ENCODE measurements around the gene LRRC74A. TPM values are rescaled to one million over a fixed set of nuclear protein-coding genes. Genes with fewer than 3 reads are reported as not detected.

The LRRC74A gene
- total and polyA plus RNA-seq, 9 of the 15 experiments (the other 6 are each of a cell fraction or from before 2014, with no cell fraction given): not detected

DNA sequence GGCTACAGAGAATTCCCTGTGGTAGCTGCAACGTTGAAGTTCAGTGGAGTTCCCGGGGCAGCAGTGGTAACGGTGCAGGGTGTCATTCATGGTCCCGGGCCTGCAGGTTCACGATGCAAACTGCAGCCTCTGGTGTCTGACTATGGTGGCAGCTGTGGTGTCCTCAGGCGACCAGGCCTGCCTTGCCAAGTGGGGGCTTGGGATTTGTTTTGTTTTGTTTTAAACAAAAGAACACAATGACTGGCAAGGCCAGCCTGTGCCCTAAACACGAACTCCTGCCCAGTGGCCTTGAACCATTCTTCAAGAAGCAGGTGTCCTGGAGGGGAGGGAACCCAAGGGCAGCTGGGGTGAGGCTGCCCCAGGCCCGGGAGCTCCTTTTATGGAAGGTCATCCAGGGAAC lies 48.5 kb downstream of the LRRC74A start:
- Histone ChIP-seq H3K27ac (ENCODE audit: extremely low read depth, low read depth, low read length) (no peak overlapping the region), H4K20me1 (replicated peaks; ENCODE audit: control insufficient read depth, insufficient read depth, low read length) (no peaks in the 10 kb centered on the region), H3K9ac (ENCODE audit: insufficient read depth in 1 of 2, low read depth in 2 of 2, low read length in 2 of 2) (no peak overlapping the region), H3K4me3 (no peak overlapping the region), H2AFZ (ENCODE audit: low read depth, low read length) (no peak overlapping the region), H3K27me3 (ENCODE audit: control insufficient read depth in 2 of 2, insufficient read depth in 2 of 2, low read length in 2 of 2) (peaks cover 0 to 35% of the 10 kb centered on the region in 2 experiments; a peak in 2 of 5 replicates), H3K4me2 (ENCODE audit: insufficient read depth, low read length) (no peak overlapping the region), H3K9me1 (ENCODE audit: control insufficient read depth, insufficient read depth, low read length) (no peaks in the 10 kb centered on the region), H3K79me2 (ENCODE audit: control insufficient read depth, insufficient read depth, low read length) (no peaks in the 10 kb centered on the region), H3K36me3 (ENCODE audit: control insufficient read depth, insufficient read depth, low read length) (no peaks in the 10 kb centered on the region), H3K9me3 (replicated peaks; ENCODE audit: control insufficient read depth, insufficient read depth, low read depth, low read length) (no peaks in the 10 kb centered on the region), H3K4me1 (replicated peaks in 1 of 2; ENCODE audit: control insufficient read depth in 2 of 2, insufficient read depth in 2 of 2, low read length in 2 of 2) (no peaks in the 10 kb centered on the region)
- FAIRE-seq: no peak
- intact Hi-C loops (cut with micrococcal nuclease) (loop anchor here (5.0 kb wide), 2 partner anchors 38 to 278 kb away; no protein-coding TSS in a partner anchor), in situ Hi-C loops (cut with MboI) (no loop called here)
- DNase-seq (ENCODE audit: extremely low read depth in 1 of 4, low spot score in 3 of 4): no peak
- no TSS peak for BruUV-seq (replicated peaks)
- ATAC-seq: no peak
- ChIA-PET POLR2A (no interaction called here), CTCF (ENCODE audit: low intra/inter-chr PET ratio) (interaction anchor here (0.6 to 4.7 kb wide), 5 partner anchors 195 to 433 kb away, joined by 3 to 57 read pairs (median 3); no protein-coding TSS in a partner anchor)
- WGBS (ENCODE audit: insufficient coverage, low coverage, missing lambda C conversion rate): 3% methylated on average over 7 of the region's 8 CpGs
- no peak for TF ChIP-seq NFATC3 (IDR thresholded peaks at IDR 0.05)
- no peak for TF ChIP-seq GABPB1 (CRISPR knock-in tag; IDR thresholded peaks at IDR 0.05)
- TF ChIP-seq ELF2 (CRISPR knock-in tag; IDR thresholded peaks at IDR 0.05): no peak
- TF ChIP-seq, protein P1, sequence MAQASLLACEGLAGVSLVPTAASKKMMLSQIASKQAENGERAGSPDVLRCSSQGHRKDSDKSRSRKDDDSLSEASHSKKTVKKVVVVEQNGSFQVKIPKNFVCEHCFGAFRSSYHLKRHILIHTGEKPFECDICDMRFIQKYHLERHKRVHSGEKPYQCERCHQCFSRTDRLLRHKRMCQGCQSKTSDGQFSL (CRISPR knock-in tag; IDR thresholded peaks at IDR 0.05): no peak
- TF ChIP-seq, protein P1 (tag; IDR thresholded peaks at IDR 0.05): no peak
- TF ChIP-seq, protein P2, sequence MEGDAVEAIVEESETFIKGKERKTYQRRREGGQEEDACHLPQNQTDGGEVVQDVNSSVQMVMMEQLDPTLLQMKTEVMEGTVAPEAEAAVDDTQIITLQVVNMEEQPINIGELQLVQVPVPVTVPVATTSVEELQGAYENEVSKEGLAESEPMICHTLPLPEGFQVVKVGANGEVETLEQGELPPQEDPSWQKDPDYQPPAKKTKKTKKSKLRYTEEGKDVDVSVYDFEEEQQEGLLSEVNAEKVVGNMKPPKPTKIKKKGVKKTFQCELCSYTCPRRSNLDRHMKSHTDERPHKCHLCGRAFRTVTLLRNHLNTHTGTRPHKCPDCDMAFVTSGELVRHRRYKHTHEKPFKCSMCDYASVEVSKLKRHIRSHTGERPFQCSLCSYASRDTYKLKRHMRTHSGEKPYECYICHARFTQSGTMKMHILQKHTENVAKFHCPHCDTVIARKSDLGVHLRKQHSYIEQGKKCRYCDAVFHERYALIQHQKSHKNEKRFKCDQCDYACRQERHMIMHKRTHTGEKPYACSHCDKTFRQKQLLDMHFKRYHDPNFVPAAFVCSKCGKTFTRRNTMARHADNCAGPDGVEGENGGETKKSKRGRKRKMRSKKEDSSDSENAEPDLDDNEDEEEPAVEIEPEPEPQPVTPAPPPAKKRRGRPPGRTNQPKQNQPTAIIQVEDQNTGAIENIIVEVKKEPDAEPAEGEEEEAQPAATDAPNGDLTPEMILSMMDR (IDR thresholded peaks at IDR 0.05 in 2 of 3, conservative IDR thresholded peaks at IDR 0.05 in 1 of 3; ENCODE audit: insufficient read depth in 2 of 3, low read depth in 1 of 3, low read length in 3 of 3): no peak
- TF ChIP-seq OTX1 (CRISPR knock-in tag; IDR thresholded peaks at IDR 0.05): no peak
- TF ChIP-seq, protein P3, sequence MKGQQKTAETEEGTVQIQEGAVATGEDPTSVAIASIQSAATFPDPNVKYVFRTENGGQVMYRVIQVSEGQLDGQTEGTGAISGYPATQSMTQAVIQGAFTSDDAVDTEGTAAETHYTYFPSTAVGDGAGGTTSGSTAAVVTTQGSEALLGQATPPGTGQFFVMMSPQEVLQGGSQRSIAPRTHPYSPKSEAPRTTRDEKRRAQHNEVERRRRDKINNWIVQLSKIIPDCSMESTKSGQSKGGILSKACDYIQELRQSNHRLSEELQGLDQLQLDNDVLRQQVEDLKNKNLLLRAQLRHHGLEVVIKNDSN (CRISPR knock-in tag; IDR thresholded peaks at IDR 0.05): no peak
- TF ChIP-seq ZNF583 (CRISPR knock-in tag; IDR thresholded peaks at IDR 0.05): no peak
- TF ChIP-seq, protein P4, sequence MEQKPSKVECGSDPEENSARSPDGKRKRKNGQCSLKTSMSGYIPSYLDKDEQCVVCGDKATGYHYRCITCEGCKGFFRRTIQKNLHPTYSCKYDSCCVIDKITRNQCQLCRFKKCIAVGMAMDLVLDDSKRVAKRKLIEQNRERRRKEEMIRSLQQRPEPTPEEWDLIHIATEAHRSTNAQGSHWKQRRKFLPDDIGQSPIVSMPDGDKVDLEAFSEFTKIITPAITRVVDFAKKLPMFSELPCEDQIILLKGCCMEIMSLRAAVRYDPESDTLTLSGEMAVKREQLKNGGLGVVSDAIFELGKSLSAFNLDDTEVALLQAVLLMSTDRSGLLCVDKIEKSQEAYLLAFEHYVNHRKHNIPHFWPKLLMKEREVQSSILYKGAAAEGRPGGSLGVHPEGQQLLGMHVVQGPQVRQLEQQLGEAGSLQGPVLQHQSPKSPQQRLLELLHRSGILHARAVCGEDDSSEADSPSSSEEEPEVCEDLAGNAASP (IDR thresholded peaks at IDR 0.05): no peak
- TF ChIP-seq, protein P5, sequence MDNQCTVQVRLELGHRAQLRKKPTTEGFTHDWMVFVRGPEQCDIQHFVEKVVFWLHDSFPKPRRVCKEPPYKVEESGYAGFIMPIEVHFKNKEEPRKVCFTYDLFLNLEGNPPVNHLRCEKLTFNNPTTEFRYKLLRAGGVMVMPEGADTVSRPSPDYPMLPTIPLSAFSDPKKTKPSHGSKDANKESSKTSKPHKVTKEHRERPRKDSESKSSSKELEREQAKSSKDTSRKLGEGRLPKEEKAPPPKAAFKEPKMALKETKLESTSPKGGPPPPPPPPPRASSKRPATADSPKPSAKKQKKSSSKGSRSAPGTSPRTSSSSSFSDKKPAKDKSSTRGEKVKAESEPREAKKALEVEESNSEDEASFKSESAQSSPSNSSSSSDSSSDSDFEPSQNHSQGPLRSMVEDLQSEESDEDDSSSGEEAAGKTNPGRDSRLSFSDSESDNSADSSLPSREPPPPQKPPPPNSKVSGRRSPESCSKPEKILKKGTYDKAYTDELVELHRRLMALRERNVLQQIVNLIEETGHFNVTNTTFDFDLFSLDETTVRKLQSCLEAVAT (IDR thresholded peaks at IDR 0.05): no peak
- no peak for TF ChIP-seq ZNF253 (CRISPR knock-in tag; conservative IDR thresholded peaks at IDR 0.05)
- no peak for TF ChIP-seq NBN (IDR thresholded peaks at IDR 0.05; ENCODE audit: low read depth)
- no peak for TF ChIP-seq TEAD1 (CRISPR knock-in tag; IDR thresholded peaks at IDR 0.05)
- no peak for TF ChIP-seq PHF8 (IDR thresholded peaks at IDR 0.05; ENCODE audit: borderline replicate concordance, low read length)
- TF ChIP-seq, protein P6, sequence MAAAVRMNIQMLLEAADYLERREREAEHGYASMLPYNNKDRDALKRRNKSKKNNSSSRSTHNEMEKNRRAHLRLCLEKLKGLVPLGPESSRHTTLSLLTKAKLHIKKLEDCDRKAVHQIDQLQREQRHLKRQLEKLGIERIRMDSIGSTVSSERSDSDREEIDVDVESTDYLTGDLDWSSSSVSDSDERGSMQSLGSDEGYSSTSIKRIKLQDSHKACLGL (CRISPR knock-in tag; IDR thresholded peaks at IDR 0.05; ENCODE audit: borderline replicate concordance, poor library complexity, severe bottlenecking): no peak
- no peak for TF ChIP-seq POLR2AphosphoS2 (IDR thresholded peaks at IDR 0.05; ENCODE audit: low read length)

Measured in K562 (cell line).